Measurements from ENCODE around the gene CD6. TPM values are rescaled to one million over a fixed set of nuclear protein-coding genes. Genes with fewer than 3 reads are reported as not detected.
"Not testable (repeated sequence)": the region's sequence is repeated elsewhere in the genome, so short reads cannot be mapped to it uniquely, and the experiment has no call there.

Gene CD6
- polyA plus RNA-seq, 1 experiment, result not detected

DNA sequence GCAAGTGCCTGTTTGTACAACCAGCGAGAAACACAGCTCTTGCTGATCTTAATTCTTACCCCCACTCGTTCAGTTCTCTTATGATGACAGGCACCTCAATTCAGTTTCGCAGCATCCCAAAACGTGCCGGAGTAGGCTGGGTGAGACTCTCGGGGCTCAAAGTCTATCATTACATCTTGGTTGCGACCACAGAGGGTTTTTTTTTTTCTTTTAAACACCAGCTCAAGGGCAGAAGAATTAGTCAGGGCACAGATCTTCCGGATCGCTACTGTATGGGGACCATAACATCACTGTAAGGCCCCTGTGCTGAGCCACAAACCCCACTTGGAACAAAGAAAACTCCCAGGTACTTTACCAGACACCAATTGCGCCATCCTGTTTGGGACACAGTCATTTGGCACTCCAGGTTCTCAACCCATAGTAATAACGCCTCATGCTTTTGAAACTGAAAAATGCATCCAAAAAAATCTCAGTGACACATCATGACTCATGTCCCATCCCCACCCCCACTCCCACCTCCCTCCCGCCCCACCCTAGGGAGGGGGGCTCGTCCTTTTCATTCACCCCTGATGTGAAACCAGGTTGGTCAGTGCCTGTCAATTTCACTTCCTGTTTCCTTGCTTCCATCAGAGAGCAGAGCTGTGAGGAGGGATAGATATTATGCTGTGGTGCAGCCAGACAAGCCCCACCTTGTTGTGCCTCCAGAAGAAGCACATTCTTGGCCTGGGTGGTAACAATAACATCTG, 89.8 kb downstream of the CD6 start:
- H3K4me3 ChIP-seq (ENCODE audit: low read depth, low read length), result no peak overlapping the region
- no peak overlapping the region for H3K27ac ChIP-seq (ENCODE audit: low read depth, low read length)
- DNase-seq (ENCODE audit: low read depth, low spot score), result no peak
- CTCF ChIA-PET, result no interaction called here
- H3K9me3 ChIP-seq (ENCODE audit: control insufficient read depth, insufficient read depth, low read length), result no peaks in the 10 kb centered on the region
- TF ChIP-seq, protein P1, sequence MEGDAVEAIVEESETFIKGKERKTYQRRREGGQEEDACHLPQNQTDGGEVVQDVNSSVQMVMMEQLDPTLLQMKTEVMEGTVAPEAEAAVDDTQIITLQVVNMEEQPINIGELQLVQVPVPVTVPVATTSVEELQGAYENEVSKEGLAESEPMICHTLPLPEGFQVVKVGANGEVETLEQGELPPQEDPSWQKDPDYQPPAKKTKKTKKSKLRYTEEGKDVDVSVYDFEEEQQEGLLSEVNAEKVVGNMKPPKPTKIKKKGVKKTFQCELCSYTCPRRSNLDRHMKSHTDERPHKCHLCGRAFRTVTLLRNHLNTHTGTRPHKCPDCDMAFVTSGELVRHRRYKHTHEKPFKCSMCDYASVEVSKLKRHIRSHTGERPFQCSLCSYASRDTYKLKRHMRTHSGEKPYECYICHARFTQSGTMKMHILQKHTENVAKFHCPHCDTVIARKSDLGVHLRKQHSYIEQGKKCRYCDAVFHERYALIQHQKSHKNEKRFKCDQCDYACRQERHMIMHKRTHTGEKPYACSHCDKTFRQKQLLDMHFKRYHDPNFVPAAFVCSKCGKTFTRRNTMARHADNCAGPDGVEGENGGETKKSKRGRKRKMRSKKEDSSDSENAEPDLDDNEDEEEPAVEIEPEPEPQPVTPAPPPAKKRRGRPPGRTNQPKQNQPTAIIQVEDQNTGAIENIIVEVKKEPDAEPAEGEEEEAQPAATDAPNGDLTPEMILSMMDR (IDR thresholded peaks at IDR 0.05; ENCODE audit: low read depth, low read length), result no peak
- POLR2A ChIA-PET, result no interaction called here
- no peaks in the 10 kb centered on the region for H3K27me3 ChIP-seq (ENCODE audit: control insufficient read depth, insufficient read depth, low read length)

DNA sequence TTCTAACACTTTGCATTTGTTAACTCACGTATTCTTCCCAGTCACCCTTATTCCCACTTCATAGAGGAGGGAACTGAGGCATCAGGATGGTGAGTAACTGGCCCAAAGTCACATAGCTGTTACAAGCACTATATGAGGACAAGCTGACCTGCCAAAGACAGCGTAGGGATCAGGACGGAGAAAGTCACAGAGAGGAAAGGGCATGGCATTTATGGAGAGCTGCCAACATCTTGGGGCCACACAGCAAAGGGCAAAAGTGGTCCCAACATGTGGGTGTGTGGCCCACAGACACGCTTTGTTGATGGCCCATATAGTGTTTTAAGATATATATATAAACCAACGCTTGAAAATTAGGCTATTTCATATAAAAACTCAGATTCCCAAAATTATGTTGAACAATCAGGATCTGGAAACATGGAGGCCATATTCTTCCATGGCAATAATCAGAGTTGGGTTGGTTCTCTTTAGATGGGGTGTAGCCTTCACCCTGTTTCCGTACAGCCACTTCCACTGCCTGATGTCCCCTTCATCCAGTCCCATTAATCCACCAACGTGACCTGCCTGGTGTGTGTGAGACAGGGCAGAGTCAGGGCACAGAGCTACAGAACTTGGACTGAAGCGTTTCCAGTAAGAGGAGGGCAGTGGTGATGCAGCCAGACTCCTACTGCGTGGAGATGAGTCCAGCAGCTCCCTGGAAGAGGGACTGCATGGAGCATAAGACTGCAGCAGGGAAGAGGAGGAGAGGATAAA, 90.9 kb downstream of the CD6 start:
- peaks cover 3% of the 10 kb centered on the region for H3K27me3 ChIP-seq (ENCODE audit: control insufficient read depth, insufficient read depth, low read length)
- H3K4me3 ChIP-seq (ENCODE audit: low read depth, low read length), result no peak overlapping the region
- POLR2A ChIA-PET, result no interaction called here
- DNase-seq (ENCODE audit: low read depth, low spot score), result no peak
- no peaks in the 10 kb centered on the region for H3K9me3 ChIP-seq (ENCODE audit: control insufficient read depth, insufficient read depth, low read length)
- CTCF ChIA-PET, result no interaction called here
- H3K27ac ChIP-seq (ENCODE audit: low read depth, low read length), result no peak overlapping the region
- TF ChIP-seq, protein P1 (IDR thresholded peaks at IDR 0.05; ENCODE audit: low read depth, low read length), result no peak

DNA sequence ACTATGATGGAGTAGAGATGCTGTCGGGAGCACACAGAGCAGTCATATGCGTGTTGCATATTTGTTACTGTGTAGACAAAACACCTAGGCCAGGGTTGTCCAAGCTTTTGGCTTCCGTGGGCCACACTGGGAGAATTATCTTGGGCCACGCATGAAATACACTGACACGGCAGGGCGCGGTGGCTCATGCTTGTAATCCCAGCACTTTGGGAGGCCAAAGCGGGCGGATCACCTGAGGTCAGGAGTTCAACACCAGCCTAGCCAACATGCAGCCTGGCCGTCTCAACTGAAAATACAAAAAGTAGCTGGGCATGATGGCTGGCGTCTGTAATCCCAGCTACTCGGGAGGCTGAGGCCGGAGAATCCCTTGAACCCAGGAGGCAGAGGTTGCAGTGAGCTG, 93.8 kb downstream of the CD6 start:
- H3K27ac ChIP-seq (ENCODE audit: low read depth, low read length); POLR2A ChIA-PET; H3K4me3 ChIP-seq (ENCODE audit: low read depth, low read length); DNase-seq (ENCODE audit: low read depth, low spot score); H3K9me3 ChIP-seq (ENCODE audit: control insufficient read depth, insufficient read depth, low read length); H3K27me3 ChIP-seq (ENCODE audit: control insufficient read depth, insufficient read depth, low read length): not testable (repeated sequence)
- CTCF ChIA-PET, result interaction anchor here (0.6 to 1.4 kb wide), 2 partner anchors 106 to 122 kb away, joined by 3 to 5 read pairs; no protein-coding TSS in a partner anchor

DNA sequence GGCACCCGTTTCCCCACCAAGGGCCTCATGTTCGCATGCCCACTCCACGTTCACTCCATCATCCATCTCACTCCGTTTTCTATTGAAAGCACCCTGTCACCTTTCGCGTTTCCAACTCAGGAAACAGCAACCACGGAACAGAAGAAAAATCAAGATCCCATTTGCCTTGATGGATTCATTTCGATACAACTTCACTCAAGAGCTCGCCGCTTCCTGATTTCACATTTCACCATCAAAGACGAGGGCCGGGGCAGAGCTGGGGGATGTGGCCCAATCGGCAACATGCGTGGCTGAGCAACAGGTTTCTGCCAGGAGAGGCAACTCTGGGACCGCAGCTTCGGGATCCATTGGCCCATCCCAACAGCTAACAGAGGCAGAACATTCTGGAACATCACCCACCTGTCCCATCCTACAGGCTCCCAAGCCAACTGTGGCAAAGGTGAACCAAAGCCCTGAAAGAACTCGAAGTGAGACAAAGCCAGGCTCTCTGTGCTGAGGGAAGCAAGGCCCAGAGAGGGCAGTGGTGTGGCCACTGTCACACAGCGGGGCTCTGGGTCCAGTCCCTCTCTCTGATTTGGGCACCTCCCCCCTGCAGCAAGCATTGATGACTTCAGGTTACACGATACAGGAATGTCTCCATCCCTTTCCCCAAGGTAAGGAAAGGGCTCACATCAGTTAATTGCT, 94.6 kb downstream of the CD6 start:
- H3K27me3 ChIP-seq (ENCODE audit: control insufficient read depth, insufficient read depth, low read length), result peaks cover 6% of the 10 kb centered on the region
- TF ChIP-seq, protein P1 (IDR thresholded peaks at IDR 0.05; ENCODE audit: low read depth, low read length), result no peak
- H3K27ac ChIP-seq (ENCODE audit: low read depth, low read length), result no peak overlapping the region
- no peaks in the 10 kb centered on the region for H3K9me3 ChIP-seq (ENCODE audit: control insufficient read depth, insufficient read depth, low read length)
- no peak for DNase-seq (ENCODE audit: low read depth, low spot score)
- POLR2A ChIA-PET, result no interaction called here
- CTCF ChIA-PET, result interaction anchor here (1.4 kb wide), 1 partner anchor 122 kb away, joined by 3 read pairs; no protein-coding TSS in a partner anchor
- H3K4me3 ChIP-seq (ENCODE audit: low read depth, low read length), result no peak overlapping the region

DNA sequence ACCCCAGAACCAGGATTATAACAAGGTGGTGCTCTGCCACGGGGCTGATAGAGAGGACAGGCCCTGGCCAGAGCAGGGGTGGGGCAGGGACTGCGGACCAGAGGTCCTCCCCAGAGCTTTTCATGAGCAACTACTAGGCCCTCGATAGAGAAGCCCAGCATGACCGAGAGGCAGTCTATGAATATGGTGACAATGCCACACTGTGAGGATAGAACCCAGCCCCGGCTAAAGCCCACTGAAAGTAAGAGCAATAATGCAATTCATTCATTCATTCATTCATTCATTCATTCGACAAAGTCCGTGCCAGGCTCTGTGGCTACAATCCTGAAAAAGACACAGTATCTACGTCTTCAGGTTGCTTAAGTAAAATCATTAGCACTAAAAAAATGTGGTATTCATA, 95.2 kb downstream of the CD6 start:
- POLR2A ChIA-PET, result no interaction called here
- Histone ChIP-seq H3K27ac (ENCODE audit: low read depth, low read length) (no peak overlapping the region), H3K27me3 (ENCODE audit: control insufficient read depth, insufficient read depth, low read length) (peaks cover 8% of the 10 kb centered on the region), H3K4me3 (ENCODE audit: low read depth, low read length) (no peak overlapping the region), H3K9me3 (ENCODE audit: control insufficient read depth, insufficient read depth, low read length) (no peaks in the 10 kb centered on the region)
- TF ChIP-seq, protein P1 (IDR thresholded peaks at IDR 0.05; ENCODE audit: low read depth, low read length), result no peak
- CTCF ChIA-PET, result interaction anchor here (1.4 kb wide), 1 partner anchor 121 kb away, joined by 3 read pairs; no protein-coding TSS in a partner anchor
- no peak for DNase-seq (ENCODE audit: low read depth, low spot score)
